ENCODE data around the gene MYOCOS. TPM values are rescaled to one million over a fixed set of nuclear protein-coding genes. Genes with fewer than 3 reads are reported as not detected.
A peak's percentile ranks its signal among the peaks of the same experiment; 100 is the strongest.
"Not testable (repeated sequence)": the region's sequence is repeated elsewhere in the genome, so short reads cannot be mapped to it uniquely, and the experiment has no call there.

Gene MYOCOS
- polyA plus RNA-seq, 1 experiment = not detected

DNA sequence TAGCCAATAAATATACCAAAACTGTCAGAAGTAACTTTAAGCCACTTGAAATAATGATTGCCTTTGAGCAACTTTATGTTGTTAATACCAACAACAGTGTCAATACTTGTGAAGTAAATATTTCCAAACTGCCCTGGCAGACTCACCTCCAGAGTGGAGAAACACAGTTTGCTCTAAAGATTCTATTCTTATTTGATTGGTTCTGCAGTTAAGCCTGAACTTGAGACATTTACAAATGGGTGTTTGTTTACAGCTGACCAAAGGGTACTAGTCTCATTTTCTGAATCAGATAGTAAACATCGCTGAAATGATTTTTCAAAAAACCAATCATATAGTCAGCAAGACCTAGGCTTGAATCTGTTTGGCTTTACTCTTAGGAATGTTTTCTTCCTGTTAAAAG is 31.8 kb downstream of the MYOCOS start:
- POLR2A ChIA-PET = no interaction called here
- no peaks in the 10 kb centered on the region for H3K36me3 ChIP-seq (ENCODE audit: control insufficient read depth, insufficient read depth, low read length)
- DNase-seq (ENCODE audit: low read depth) = no peak
- no peak overlapping the region for H3K4me3 ChIP-seq (ENCODE audit: low read depth, low read length)
- TF ChIP-seq, protein P1, sequence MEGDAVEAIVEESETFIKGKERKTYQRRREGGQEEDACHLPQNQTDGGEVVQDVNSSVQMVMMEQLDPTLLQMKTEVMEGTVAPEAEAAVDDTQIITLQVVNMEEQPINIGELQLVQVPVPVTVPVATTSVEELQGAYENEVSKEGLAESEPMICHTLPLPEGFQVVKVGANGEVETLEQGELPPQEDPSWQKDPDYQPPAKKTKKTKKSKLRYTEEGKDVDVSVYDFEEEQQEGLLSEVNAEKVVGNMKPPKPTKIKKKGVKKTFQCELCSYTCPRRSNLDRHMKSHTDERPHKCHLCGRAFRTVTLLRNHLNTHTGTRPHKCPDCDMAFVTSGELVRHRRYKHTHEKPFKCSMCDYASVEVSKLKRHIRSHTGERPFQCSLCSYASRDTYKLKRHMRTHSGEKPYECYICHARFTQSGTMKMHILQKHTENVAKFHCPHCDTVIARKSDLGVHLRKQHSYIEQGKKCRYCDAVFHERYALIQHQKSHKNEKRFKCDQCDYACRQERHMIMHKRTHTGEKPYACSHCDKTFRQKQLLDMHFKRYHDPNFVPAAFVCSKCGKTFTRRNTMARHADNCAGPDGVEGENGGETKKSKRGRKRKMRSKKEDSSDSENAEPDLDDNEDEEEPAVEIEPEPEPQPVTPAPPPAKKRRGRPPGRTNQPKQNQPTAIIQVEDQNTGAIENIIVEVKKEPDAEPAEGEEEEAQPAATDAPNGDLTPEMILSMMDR (IDR thresholded peaks at IDR 0.05; ENCODE audit: insufficient read depth, low read depth, low read length) = no peak
- no peaks in the 10 kb centered on the region for H3K27me3 ChIP-seq (ENCODE audit: control insufficient read depth, insufficient read depth, low read length)
- CTCF ChIA-PET = interaction anchor here (1.6 to 6.2 kb wide), 4 partner anchors 9 to 332 kb away, joined by 4 to 49 read pairs (median 12); no protein-coding TSS in a partner anchor

DNA sequence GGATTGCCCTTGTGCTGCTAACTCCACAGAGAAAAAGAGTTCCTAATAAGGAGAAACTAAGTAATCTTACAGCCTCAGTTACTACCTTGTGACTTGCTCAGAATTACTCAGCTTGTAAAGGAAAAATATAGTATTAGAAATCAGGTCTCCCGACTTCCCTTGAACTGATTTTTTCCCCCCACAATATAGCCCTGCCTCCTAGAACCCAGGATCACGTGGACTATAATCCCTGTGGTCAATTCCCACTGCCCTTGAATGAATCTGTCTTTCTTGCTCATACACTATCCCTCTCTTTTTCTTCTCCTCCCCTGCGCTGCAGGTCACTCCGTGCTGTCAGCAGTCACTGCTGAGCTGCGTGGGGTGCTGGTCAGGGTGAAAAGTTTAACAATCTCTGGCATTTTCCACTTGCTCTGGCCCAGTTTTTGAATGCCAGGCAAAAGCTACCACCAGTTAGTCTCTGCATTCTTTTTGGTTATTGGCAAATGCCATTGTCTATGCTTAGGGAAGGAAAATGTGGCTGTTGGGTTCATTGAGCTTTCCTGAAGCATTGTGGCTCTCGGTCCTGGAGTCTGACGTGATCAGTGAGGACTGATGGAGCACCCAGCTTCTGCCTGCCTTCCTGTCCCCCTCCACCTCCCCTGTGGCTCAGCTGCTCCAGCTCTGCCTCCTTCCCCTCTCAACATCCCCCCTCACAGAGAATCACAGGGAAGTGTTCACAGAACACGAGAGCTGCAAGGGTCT is 32.3 kb downstream of the MYOCOS start:
- H3K27me3 ChIP-seq (ENCODE audit: control insufficient read depth, insufficient read depth, low read length) = no peaks in the 10 kb centered on the region
- CTCF ChIA-PET = interaction anchor here (0.8 to 6.2 kb wide), 8 partner anchors 9 to 331 kb away, joined by 3 to 49 read pairs (median 6); no protein-coding TSS in a partner anchor
- no peak for DNase-seq (ENCODE audit: low read depth)
- TF ChIP-seq, protein P1 (IDR thresholded peaks at IDR 0.05; ENCODE audit: insufficient read depth, low read depth, low read length) = no peak
- POLR2A ChIA-PET = interaction anchor here (0.6 to 1.2 kb wide), 2 partner anchors 8 to 59 kb away, joined by 3 read pairs; no protein-coding TSS in a partner anchor
- no peak overlapping the region for H3K4me3 ChIP-seq (ENCODE audit: low read depth, low read length)
- H3K36me3 ChIP-seq (ENCODE audit: control insufficient read depth, insufficient read depth, low read length) = no peaks in the 10 kb centered on the region

GRCh38 chr1:171654942-171655745 is 33.1 kb downstream of the MYOCOS start:
- H3K4me3 ChIP-seq (ENCODE audit: low read depth, low read length) = no peak overlapping the region
- TF ChIP-seq, protein P1 (IDR thresholded peaks at IDR 0.05; ENCODE audit: insufficient read depth, low read depth, low read length) = peak; percentile 74
- ChIA-PET CTCF (interaction anchor here (0.7 to 6.2 kb wide), 12 partner anchors 9 to 330 kb away, joined by 3 to 49 read pairs (median 4); no protein-coding TSS in a partner anchor), POLR2A (interaction anchor here (0.6 to 1.2 kb wide), 2 partner anchors 9 to 58 kb away, joined by 3 read pairs; no protein-coding TSS in a partner anchor)
- H3K36me3 ChIP-seq (ENCODE audit: control insufficient read depth, insufficient read depth, low read length) = no peaks in the 10 kb centered on the region
- DNase-seq (ENCODE audit: low read depth) = no peak
- no peaks in the 10 kb centered on the region for H3K27me3 ChIP-seq (ENCODE audit: control insufficient read depth, insufficient read depth, low read length)

GRCh38 chr1:171655746-171656116 is 33.7 kb downstream of the MYOCOS start:
- H3K27me3 ChIP-seq (ENCODE audit: control insufficient read depth, insufficient read depth, low read length) = no peaks in the 10 kb centered on the region
- ChIA-PET POLR2A (no interaction called here), CTCF (interaction anchor here (0.7 to 6.2 kb wide), 9 partner anchors 8 to 330 kb away, joined by 3 to 49 read pairs (median 5); no protein-coding TSS in a partner anchor)
- DNase-seq (ENCODE audit: low read depth) = no peak
- no peaks in the 10 kb centered on the region for H3K36me3 ChIP-seq (ENCODE audit: control insufficient read depth, insufficient read depth, low read length)
- no peak overlapping the region for H3K4me3 ChIP-seq (ENCODE audit: low read depth, low read length)
- TF ChIP-seq, protein P1 (IDR thresholded peaks at IDR 0.05; ENCODE audit: insufficient read depth, low read depth, low read length) = no peak

DNA sequence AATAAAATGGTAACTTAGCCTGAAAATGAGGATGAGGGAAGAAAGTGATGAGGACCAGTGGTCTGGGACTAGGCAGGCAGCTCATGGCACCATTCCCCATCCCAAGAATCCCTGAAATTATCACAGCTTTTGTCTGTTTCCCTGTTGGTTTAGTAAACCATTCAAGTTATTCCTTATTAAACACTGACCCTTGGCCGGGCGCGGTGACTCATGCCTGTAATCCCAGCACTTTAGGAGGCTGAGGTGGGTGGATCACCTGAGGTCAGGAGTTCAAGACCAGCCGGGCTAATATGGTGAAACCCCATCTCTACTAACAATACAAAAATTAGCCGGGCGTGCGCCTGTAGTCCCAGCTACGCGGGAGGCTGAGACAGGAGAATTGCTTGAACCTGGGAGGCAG is 34.2 kb downstream of the MYOCOS start:
- CTCF ChIA-PET = interaction anchor here (0.9 to 6.2 kb wide), 5 partner anchors 8 to 60 kb away, joined by 3 to 49 read pairs (median 5); no protein-coding TSS in a partner anchor
- POLR2A ChIA-PET; DNase-seq (ENCODE audit: low read depth): not testable (repeated sequence)

More for the DNA sequence above, 34.2 kb downstream of the MYOCOS start:
- H3K36me3 ChIP-seq (ENCODE audit: control insufficient read depth, insufficient read depth, low read length); H3K4me3 ChIP-seq (ENCODE audit: low read depth, low read length); H3K27me3 ChIP-seq (ENCODE audit: control insufficient read depth, insufficient read depth, low read length): not testable (repeated sequence)

Measured in BJ (cell line).